ENCODE measurements around the gene NEK10.

DNA sequence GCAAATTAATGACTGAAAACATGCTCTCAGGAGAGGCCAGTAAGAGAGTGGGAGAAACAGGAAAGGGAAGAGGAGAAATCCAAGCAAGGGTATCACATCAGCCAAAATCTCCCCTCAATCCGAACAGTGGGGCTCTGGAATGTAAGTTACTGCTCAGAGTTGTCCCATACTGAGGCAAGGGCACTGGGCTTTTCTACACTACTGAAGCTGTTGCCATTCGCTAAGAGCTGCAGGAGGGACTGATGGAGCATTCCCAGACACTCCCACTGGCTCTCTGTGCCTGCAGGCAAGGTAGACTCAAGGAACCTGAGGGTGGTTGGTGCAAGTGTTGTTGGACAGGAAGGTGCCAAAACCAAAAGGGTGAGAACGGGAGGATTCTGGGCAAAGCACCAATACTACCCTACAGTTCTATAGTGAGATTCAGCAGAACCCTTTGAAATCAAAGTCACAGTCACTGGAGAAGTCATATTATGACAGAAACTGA lies 46.1 kb downstream of the NEK10 start:
- TF ChIP-seq, protein P1, sequence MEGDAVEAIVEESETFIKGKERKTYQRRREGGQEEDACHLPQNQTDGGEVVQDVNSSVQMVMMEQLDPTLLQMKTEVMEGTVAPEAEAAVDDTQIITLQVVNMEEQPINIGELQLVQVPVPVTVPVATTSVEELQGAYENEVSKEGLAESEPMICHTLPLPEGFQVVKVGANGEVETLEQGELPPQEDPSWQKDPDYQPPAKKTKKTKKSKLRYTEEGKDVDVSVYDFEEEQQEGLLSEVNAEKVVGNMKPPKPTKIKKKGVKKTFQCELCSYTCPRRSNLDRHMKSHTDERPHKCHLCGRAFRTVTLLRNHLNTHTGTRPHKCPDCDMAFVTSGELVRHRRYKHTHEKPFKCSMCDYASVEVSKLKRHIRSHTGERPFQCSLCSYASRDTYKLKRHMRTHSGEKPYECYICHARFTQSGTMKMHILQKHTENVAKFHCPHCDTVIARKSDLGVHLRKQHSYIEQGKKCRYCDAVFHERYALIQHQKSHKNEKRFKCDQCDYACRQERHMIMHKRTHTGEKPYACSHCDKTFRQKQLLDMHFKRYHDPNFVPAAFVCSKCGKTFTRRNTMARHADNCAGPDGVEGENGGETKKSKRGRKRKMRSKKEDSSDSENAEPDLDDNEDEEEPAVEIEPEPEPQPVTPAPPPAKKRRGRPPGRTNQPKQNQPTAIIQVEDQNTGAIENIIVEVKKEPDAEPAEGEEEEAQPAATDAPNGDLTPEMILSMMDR (IDR thresholded peaks at IDR 0.05) = no peak
- no peak for TF ChIP-seq POLR2A (IDR thresholded peaks at IDR 0.05)

Measured in lower leg skin (tissue), 3 donors.